GM11168 (cell line): Measurements from ENCODE around the gene CDC23.
"Not testable (repeated sequence)": the region's sequence is repeated elsewhere in the genome, so short reads cannot be mapped to it uniquely, and the experiment has no call there.

Source experiments
- in situ Hi-C: fragments of 300-500 bp; cut with MboI; formaldehyde crosslinking; loops from one replicate; pipeline ENCODE4 v1.12.0; 2022; ENCODE audit warnings: low sequenced_read_pairs; ENCODE audit not compliant: unreplicated experiment

The CDC23 gene

DNA sequence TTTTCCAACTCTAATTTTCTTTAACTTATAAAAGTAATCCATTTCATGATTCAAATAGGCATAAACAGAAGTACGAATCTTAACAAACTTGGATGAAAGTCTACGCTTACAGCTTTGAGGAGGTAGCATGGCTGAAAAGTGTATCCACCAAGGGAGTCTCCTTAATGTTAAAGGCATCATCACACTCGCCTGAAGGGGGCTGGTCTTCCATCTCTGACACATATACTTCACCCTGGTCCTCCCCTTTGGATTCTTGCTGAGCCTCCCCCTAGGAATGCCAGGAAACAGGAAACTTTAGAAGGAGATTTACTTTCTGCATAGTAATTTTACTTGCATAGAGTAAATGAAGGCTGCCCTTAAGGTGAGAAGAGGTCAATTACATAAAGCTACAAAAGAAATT is 63.6 kb downstream of the CDC23 start:
- in situ Hi-C loops, result no loop called here

DNA sequence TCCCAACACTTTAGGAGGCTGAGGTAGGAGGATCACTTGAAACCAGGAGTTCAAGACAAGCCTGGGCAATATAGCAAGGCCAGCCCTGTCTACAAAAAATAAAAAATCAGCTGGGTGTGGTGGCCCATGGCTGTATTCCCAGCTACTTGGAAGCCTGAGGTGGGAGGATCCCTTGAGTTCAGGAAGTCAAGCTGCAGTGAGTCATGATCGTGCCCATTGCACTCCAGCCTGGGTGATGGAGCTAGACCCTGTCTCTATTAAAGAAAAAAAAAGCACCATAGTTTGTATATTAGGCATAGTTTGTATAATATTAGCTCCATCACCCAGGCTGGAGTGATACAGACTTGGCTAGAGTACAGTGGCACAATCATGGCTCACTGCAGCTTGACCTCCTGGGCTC is 64.3 kb downstream of the CDC23 start:
- in situ Hi-C loops, result no loop called here

GRCh38 chr5:138143578-138143977 is 69.5 kb downstream of the CDC23 start:
- in situ Hi-C loops, result not testable (repeated sequence)

DNA sequence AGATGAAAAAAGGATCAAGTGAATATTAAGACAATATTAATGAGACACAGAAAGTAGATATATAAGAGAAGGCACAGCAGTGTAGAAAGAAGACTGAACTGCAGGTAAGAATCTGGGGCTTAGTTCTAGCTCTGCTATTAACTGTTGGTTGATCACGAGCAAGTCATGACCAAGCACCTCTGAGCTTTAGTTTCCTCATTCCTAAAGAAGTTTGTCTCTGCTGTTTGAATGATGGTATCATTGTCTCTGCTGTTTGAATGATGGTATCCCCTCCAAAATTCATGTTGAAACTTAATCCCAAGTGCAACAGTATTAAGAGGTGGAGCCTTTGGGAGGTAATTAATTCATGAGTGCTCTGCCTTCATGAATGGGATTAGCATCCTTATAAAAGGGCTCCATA is 71.4 kb downstream of the CDC23 start:
- in situ Hi-C loops, result no loop called here

GRCh38 chr5:138140268-138140667 is 72.9 kb downstream of the CDC23 start:
- in situ Hi-C loops, result no loop called here

DNA sequence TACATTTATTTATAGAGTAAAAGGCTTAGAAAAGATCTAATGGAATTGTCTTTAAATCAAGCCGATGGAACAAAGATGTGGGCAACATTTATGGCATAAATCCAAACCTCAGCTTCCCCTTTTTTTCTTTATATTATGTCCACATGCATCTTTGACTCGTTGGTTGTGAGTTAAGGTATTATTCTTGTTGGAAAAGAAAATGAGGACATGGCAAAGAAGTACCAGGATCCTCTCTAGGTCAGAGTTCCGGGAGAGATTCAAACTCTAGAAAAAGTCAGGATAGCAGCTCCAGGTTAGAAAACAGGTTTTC is 73.4 kb downstream of the CDC23 start:
- in situ Hi-C loops, result no loop called here

DNA sequence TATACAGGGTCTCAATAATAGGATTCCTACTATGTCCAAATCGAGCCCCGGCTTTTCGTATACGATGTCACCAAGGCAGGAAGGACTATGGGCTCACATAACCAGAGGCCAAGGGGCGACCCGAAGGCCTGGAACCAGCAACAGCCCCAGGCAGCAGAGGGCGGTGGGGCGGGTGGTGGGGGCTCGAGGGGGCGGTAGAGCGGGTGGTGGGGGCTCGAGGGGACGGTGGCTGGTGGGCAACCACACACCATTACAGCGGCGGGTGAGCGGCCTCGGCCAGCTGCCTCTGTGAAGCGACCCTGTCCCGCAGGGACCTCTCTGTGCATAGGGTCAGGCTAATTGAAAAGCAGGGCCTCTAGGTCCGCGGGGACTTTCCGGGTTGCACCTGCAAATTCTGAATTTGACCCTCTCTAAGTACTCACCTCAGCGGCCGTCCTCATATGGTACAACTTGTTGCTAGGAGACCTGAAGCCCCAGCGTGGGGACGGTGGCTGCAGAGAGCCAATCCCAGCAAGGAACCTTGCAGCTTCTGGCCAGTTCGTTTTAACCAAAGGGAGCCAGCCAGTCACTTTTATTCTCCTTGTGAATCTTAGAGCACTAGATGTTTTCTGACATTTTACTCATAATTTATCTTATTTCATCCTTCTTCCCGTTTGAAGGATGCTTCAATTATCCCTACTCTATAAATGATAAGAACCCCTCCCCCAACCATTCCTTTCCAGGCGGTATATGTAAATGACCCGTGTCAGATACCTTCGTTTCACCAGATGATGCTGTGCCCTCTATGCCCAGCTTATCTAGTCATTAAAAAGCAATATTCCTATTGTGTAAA is 74.0 kb downstream of the CDC23 start, which contains the start of gene NME5:
TSS of gene NME5 (minus strand) at position 480 of the 832 bp plus-strand sequence. CDS start 648 bp downstream, outside the sequence.
- in situ Hi-C loops, result no loop called here
